NCI-H345 treated with DMSO at 0.1 percent for 48 hours (cell line): ENCODE measurements around the gene SLC1A1.
"Not testable (repeated sequence)": the region's sequence is repeated elsewhere in the genome, so short reads cannot be mapped to it uniquely, and the experiment has no call there.

Experiments
- DNase-seq: peaks from one replicate; lab custom pipeline; 2025; ENCODE audit not compliant: unreplicated experiment; lab: John Stamatoyannopoulos, UW

Gene SLC1A1

DNA sequence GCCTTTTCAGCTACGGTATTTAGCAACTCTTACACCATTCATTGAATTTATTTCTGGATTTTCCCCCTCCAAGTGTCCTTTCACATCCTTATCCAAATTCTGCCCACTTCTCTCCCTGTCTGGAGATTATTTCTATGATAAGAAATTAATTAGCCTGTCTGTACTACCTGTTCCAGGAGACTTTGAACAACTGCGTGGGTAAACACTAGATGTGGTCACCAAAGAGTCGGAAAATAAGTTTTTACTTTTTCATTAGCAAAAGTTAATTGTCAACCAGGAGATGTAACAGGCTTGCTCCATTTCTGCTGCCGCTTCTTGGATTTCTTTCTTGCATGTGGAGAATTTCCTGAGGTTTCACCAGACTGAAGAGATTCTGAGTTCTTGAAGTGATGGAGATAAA, 14.0 kb downstream of the SLC1A1 start:
- no peak for DNase-seq

DNA sequence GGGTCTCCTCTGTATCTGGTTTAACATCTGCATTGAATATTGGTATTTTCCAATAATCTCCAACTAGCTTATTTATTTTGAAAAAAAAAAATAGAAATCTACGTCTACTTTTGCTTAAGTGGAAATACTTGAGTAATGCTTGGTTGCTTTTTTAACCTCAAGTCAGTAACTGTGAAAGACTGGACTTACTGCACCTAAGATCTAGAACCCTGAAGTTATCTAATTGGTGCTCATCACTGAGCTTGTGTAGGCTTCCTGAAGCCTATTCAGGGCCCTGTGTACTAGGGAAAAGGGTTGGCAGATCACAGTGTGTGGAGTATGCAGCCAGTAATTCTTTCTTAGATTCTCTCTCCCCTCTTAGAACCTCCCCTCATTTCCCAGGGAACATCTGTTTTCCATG, 16.2 kb downstream of the SLC1A1 start:
- DNase-seq, result no peak

DNA sequence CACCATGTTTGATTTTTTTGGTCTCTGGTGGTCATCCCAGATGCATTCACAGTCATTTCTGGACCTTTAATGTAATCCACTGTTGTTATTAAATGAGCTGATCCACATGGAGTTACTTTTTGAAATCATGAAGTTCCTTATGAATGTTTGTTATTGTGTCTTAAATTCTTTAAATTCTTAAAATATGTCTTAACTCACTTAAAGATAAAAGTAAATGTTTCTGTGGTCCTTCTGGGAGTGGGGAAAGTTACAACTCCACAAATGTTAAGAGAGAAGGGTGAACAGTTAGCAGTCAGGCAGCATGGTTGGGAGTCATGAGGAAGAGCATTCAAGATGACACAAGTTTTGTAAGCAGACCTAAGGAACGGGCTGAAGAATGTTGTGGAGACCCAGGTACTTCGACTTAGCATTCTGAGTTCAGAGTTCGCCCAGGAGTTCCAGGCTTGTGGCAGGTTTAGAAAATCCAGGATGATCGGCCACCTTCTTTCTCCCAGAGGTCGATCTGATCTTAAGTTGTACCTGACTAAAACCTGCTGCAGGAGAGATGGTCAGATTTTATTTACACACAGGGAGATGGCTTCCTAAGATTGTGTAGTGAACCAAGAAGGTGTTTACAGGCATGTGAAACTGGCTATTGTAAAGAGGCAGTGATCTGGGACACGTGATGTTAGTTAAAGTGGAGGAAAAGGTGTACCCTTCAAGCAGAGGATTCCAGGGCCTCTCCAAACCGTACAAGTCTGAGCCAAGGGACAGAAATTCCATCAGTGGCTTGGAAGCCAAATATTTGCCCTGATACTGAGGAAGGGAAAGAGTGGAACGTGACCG, 17.2 kb downstream of the SLC1A1 start:
- DNase-seq, result no peak

DNA sequence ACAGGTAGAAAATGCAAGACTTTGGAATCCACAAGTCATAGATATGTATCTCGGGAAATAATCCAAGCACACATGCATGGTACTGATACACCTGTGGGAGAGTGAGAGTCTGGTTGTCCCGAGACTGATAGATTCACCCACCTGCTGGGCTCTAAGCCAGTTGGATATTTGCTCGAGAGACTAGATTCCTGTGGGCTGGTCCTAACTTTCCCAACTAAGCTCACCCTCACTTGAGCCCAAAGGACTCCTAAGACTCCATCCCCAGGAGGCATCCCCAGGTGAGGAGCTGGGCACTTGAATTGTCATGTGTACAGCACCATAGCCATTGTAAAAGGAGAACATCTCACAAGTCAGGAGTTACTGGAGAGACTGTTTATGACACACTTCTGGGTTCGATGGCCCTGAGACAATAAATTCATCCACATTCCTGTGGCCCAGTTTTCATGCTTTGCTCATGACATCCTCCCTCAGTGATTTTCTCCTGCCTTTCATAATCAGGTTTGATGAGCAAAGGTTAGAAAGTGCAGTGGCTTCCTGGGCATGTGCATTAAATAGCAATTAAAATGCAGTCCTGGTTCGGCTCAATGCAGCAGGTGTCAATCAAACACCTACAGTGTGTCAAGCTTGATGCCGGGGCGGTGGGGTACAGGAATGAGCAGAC, 18.1 kb downstream of the SLC1A1 start:
- DNase-seq, result no peak

DNA sequence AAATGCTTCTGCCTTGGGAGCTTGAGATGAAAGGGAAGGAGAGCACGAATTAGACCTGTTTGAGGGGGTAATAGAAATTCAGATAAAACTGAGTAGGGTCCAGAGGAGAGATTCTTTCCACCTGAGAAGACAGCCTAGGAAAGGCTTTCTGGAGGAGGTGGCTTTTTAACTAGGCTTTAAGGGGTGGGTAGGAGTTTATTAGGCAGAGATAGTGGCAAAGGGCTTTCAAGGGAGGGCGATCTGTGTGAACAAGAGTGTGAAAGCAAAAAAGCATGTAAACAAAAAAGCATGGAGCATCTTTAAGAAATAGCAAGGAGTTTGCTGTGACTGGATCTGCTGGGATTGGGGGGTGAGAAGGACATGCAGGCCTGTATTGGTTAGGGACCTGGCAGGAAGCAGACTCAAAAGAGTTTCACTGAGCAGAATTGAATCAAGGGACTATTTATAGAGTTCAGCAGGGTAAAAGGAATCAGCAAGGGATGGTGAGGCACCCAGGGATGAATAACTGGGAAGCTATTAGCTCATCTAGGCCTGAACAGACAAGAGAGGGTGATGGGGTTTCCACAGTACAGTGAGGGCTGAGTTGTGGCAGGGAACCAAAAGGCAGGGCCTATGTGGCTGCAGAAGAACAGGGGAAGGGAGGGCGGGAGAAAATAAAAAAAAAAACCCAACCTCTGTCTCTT, 18.8 kb downstream of the SLC1A1 start:
- no peak for DNase-seq

DNA sequence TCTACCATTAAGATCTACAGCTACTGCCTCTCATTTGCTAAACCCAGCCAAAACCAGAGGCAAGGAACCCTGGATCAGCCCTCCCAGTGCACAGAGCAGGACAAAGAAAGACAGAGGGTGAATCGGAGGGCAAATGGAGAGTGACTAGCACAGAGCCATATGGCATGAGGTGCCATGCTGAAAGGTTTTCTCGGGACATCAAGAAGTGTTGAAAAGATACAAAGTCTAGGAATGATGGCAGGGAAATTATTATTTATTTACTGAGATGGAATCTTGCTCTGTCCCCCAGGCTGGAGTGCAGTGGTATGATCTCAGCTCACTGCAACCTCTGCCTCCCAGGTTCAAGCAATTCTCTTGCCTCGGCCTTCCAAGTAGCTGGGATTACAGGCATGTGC, 19.3 kb downstream of the SLC1A1 start:
- no peak for DNase-seq

DNA sequence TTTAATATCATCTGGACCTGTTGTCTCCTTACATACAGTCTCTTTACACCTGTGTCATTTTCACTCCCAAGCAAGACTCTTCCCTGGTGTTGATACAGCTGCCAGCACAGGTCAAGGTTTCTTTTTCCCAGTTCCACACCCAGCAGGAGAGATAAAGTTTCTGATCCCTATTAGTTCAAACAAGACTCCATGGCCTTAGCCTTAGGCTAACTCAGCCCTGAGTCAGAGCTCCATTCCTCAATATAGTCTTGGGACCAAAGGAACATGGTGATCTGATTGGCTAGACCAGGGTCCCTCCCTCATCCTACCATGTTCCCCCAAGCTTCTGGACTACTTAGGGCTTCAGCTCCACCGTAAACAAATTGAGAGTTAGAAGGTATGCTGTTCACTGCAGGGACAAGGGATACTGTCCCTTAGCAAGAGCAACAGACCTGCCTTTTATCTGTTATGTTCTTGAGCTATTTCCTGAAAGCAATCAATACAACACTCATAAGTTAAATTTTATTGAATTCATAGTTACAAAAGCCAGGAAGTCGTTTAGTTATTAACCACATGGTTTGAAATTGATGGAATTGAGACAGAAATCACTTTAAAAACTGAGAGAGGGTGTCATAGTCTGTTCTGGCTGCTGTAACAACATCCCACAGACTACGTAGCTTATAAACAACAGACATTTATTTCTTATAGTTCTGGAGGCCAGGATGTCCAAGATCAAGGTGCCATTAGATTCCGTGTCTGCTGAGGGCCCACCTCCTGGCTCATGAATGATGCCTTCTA, 20.5 kb downstream of the SLC1A1 start:
- no peak for DNase-seq

DNA sequence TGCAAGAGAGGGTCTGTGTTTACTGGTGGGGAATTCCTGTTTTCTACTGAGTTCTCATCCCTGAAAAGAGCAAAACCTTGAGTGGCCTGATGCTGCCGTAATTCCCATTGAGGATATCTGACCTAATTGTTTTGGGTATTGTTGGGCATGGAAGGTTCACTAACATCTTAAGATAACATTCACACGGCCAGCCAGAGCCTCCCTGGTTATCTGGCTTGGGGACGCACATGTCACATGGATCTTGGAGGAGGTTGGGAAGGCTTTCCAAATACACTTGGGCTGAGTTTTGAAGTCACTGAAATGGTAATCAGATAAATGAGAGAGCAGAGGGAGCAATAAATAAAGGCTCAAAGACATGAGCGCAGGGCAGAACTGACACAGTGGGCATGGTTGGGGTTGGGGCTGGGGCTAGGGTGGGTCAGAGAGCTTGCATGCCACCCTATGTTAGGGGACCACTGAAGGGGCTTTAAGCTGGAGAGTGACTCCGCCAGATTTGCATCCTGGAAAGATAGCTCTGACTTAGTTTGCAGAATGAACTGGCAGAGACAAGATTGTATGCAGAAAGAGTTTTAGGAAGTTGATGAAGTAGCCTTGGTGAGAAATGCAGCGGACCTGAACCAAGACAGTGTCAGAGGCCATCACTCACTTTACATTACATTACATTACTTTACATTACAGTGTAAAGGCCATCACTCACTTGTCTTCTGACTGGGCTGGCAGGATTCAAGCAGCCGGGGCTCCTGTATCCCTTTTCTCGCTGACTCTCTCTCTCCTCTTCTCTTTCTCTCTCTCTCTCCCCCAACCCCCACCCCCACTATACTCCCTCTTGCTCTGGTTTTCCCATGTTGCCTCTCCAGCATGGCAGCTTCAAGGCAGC, 24.2 kb downstream of the SLC1A1 start:
- DNase-seq, result no peak

DNA sequence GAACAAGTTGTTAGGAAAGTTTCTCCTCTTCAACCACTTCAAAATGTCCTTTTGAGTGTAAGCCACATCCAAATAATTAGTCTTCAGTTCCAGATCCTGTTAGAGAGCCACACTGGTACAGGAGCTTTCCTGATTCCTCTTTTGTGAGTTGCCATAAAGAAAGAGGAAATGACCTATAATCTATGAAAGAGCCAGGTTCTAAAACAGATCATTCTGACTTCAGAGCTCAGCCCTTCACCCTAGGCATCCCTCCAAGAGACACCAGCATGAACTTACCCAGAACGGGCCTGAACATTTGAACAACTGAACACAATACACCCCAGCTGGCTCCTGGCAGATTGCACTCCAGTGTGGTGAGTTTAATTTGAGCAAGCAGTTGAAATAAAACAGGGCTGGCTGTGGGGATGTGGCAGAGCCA, 25.7 kb downstream of the SLC1A1 start:
- no peak for DNase-seq

DNA sequence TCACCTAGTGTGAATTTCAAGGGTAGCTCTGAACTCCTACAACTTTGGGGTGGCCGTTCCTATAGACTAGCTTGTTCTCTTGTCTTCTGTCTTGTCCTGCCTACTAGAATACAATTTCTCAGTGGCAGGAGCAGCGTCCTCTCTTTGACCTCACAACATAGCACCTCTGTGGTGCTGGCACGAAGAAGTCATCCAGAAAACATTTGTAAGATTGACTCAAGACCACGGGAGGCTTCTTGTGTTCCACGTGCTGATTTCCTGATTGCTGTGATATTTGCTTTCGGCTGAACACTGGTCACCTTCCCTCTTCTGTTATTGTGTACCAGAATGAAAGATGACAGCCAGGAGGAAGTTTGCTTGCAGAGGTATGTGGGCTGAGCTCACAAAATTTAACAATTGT, 27.0 kb downstream of the SLC1A1 start:
- DNase-seq, result no peak

DNA sequence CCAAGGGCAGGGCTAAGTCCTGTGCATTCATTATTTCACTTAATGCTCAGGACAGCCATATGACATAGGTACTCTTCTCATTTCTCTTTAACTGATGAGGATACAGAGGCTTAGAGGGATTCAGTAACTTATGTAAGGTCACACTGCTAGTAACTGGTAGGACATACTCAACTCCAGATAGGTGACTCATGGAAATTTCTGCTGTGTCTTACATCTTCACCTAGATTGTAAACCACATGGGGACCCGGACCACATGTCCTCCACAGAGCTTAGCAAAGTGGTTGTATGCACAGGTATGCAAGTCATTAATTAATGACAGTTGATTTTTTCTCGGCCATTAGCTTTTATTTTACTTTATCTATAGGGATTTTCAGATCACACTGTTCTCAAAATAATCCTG, 29.3 kb downstream of the SLC1A1 start:
- no peak for DNase-seq

DNA sequence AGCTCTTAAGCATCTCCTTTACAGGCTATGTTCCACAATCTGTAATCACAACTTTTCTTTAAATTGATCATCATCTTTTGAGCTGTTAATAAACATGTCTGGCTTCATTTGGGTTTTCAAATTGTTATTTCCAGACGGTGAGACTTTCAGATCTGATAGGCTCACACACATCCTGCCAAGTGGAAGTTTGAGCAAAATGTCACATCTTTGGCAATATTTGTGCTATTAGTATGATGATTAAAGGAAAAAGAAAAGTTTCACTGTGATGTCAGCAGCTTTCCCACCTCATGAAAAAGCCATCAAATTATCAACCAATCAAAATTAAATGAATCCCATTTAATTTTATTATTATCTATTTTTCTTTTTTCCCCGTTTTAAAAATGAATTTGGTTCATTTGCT, 29.8 kb downstream of the SLC1A1 start:
- DNase-seq, result no peak

DNA sequence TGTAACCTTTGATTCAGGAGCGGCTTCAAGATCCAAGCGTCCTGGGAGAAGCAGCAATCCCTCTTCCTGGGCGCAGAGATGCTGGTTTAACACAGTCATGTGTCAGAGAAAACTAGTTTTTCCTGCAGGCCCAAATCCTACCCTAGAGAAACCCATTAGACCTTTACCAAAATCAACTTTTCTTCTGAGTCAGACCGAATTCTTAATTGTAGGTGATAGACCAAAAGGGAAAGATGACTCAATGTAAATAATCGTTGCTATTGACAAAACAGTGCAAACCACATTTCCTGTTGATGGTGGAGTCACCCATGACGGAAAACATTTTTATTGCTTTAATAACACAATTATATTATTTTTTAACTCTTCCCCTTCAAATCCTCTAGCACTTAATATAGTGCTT, 40.1 kb downstream of the SLC1A1 start:
- DNase-seq, result no peak

DNA sequence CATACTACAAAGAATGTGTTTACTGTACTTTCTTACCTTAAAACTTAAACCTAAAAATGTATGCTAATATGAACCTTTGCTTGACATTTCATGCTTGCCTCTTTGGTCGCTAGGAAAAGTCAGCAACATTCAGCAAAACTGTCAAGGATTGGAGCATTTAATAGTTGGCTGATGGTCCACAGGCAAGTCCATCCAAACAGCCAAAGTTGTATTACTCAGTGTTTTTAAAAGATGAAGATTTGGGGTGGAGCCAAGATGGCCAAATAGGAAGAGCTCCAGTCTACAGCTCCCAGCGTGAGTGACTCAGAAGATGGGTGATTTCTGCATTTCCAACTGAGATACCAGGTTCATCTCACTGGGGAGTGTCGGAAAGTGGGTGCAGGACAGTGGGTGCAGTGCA, 40.6 kb downstream of the SLC1A1 start:
- DNase-seq, result not testable (repeated sequence)

DNA sequence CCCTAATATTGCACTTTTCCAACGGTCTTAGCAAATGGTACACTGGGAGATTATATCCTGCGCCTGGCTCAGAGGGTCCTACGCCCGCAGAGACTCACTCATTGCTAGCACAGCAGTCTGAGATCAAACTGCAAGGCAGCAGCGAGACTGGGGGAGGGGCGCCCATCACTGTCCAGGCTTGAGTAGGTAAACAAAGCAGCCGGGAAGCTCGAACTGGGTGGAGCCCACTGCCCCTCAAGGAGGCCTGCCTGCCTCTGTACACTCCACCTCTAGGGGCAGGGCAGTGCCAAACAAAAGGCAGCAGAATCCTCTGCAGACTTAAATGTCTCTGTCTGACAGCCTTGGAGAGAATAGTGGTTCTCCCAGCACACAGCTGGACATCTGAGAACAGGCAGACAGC, 41.1 kb downstream of the SLC1A1 start:
- not testable (repeated sequence) for DNase-seq

DNA sequence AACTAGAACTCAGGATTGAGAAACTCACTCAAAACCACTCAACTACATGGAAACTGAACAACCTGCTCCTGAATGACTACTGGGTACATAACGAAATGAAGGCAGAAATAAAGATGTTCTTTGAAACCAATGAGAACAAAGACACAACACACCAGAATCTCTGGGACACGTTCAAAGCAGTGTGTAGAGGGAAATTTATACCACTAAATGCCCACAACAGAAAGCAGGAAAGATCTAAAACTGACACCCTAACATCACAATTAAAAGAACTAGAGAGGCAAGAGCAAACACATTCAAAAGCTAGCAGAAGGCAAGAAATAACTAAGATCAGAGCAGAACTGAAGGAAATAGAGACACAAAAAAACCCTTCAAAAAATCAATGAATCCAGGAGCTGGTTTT, 43.6 kb downstream of the SLC1A1 start:
- DNase-seq, result not testable (repeated sequence)

DNA sequence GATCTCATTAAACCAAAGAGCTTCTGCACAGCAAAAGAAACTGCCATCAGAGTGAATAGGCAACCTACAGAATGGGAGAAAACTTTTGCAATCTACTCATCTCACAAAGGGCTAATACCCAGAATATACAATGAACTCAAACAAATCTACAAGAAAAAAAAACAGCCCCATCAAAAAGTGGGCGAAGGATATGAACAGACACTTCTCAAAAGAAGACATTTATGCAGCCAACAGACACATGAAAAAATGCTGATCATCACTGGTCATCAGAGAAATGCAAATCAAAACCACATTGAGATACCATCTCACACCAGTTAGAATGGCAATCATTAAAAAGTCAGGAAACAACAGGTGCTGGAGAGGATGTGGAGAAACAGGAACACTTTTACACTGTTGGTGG, 45.9 kb downstream of the SLC1A1 start:
- not testable (repeated sequence) for DNase-seq

DNA sequence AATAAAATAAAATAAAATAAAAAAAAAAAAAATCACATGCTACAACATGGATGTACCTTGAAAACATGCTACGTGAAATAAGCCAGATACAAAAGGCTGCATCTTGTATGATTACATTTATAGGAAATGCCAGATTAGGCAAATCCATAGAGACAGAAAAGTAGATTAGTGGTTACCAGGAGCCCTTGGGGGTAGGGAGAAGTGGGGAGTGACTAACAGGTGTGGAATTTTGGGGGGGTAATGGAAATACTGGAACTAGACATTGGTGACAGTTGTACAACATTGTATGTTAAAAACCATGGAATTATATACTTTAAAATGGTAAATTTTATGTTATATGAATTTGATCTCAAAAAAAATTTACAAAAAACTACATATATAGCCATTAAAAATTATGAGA, 47.3 kb downstream of the SLC1A1 start:
- no peak for DNase-seq

DNA sequence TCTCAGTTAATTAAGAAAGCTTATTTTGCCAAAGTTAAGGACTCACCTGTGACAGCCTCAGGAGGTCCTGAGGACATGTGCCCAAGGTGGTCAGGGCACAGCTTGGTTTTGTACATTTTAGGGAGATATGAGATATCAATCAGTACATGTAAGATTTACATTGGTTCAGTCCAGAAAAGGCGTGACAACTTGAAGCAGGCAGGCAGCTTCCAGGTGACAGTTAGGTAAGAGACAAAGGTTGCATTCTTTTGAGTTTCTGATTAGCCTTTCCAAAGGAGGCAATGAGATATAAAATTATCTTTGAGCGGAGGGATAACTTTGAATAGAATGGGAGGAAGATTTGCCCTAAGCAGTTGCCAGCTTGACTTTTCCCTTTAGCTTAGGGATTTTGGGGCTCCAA, 47.8 kb downstream of the SLC1A1 start:
- no peak for DNase-seq

DNA sequence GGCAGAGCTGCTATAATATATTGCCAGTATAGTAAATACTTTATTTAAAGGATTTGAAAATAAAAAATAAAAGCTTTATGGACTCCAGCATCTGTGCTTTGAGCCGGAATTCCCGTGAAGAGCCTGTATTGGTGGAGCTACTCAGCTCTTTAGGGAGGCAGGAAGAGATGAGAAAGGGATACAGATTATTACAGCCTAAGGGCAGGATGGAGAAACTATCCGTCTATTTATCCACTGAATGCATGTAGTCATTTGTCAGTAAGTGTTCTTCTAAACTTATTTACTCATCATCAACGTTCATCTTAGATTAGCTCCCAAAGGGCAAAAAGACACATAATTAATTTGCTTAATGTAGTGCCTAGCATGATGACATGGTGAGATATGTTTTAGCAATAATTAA, 48.4 kb downstream of the SLC1A1 start:
- DNase-seq, result no peak
